Measurements from ENCODE around the gene CGB3. TPM values are rescaled to one million over a fixed set of nuclear protein-coding genes. Genes with fewer than 3 reads are reported as not detected.

Gene CGB3
- total and polyA plus RNA-seq, 2 donors (not counting 1 experiment from before 2014, with no cell fraction given), result not detected

DNA sequence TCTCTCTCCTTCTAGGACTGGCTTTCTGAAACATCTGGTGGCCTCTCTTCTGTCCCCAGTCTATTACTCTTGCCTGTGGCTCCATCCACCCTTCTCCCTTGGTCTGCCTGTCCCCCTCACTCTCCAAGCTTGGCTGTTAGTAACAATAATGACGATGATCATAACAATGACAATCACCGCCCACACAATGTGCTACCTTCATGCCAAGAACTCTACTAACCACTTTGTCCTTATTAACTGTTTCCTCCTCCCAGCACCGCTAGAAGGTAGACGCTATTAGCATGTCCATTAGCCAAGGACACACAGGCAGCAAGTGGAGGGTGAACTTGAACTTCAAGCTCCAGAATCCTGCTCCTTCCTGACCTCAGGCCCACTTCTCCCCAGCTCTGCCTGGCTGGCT lies 33.7 kb downstream of the CGB3 start:
- no peak overlapping the region for H2AFZ ChIP-seq (ENCODE audit: low read length)
- H3K27me3 ChIP-seq (ENCODE audit: control insufficient read depth, insufficient read depth, low read length), result no peaks in the 10 kb centered on the region
- H3K4me2 ChIP-seq (ENCODE audit: extremely low read depth, insufficient read depth, low read length), result peak overlapping the region; percentile 1
- peaks cover 48% of the 10 kb centered on the region for H3K79me2 ChIP-seq (ENCODE audit: control insufficient read depth, insufficient read depth, low read length)
- H3K4me3 ChIP-seq (replicated peaks in 1 of 4; ENCODE audit: control extremely low read depth in 1 of 4, insufficient read depth in 1 of 4, low read depth in 3 of 4, low read length in 4 of 4), result no peak overlapping the region
- no peak overlapping the region for H3K9ac ChIP-seq (ENCODE audit: insufficient read depth, low read length)
- TF ChIP-seq EZH2 (IDR thresholded peaks at IDR 0.05; ENCODE audit: low read length, missing control alignments), result no peak
- TF ChIP-seq, protein P1, sequence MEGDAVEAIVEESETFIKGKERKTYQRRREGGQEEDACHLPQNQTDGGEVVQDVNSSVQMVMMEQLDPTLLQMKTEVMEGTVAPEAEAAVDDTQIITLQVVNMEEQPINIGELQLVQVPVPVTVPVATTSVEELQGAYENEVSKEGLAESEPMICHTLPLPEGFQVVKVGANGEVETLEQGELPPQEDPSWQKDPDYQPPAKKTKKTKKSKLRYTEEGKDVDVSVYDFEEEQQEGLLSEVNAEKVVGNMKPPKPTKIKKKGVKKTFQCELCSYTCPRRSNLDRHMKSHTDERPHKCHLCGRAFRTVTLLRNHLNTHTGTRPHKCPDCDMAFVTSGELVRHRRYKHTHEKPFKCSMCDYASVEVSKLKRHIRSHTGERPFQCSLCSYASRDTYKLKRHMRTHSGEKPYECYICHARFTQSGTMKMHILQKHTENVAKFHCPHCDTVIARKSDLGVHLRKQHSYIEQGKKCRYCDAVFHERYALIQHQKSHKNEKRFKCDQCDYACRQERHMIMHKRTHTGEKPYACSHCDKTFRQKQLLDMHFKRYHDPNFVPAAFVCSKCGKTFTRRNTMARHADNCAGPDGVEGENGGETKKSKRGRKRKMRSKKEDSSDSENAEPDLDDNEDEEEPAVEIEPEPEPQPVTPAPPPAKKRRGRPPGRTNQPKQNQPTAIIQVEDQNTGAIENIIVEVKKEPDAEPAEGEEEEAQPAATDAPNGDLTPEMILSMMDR (conservative IDR thresholded peaks at IDR 0.05 in 1 of 2, IDR thresholded peaks at IDR 0.05 in 1 of 2; ENCODE audit: low read depth in 1 of 2, low read length in 2 of 2), result no peak
- peaks cover 19% of the 10 kb centered on the region for H3K4me1 ChIP-seq (ENCODE audit: control insufficient read depth, extremely low read depth, insufficient read depth, low read length)
- DNase-seq (ENCODE audit: low read depth in 2 of 2), result no peak
- H3K9me3 ChIP-seq (ENCODE audit: control insufficient read depth, insufficient read depth, low read depth, low read length), result no peaks in the 10 kb centered on the region
- peaks cover 14% of the 10 kb centered on the region for H3K36me3 ChIP-seq (ENCODE audit: control insufficient read depth, insufficient read depth, low read length)
- H3K27ac ChIP-seq (ENCODE audit: insufficient read depth, low read length), result no peak overlapping the region
- no peaks in the 10 kb centered on the region for H4K20me1 ChIP-seq (ENCODE audit: control insufficient read depth, extremely low read depth, insufficient read depth, low read length)

DNA sequence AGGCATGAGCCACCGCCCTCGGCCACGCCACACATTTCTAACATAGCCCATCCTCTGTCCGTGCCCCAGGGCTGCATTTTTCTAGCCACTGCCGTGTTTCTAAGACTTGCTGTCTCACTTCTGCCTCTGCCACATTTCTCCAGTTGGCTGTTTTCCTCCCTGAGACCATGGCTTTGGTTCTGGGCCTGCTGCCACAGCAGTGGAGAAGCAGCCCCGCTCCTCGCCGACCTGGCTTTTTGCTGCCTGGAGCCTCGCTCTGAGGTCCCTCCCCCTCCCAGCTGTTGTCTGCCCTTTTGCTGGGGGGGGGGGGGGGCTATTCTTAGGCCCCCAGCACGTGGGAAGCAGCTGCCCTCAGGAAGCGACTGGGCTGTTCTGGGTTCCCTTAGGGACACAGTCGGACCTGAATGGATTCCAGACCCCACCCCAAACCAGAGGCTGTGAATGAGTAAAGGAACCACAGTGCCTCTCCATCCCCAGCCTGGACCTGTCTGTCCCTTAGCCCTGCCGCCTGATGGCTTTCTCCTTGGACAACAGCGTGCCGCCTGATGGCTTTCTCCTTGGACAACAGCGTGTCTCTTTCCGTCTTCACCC lies 34.3 kb downstream of the CGB3 start:
- Histone ChIP-seq H3K4me1 (ENCODE audit: control insufficient read depth, extremely low read depth, insufficient read depth, low read length) (peaks cover 14% of the 10 kb centered on the region), H3K9ac (ENCODE audit: insufficient read depth, low read length) (no peak overlapping the region), H3K27me3 (ENCODE audit: control insufficient read depth, insufficient read depth, low read length) (no peaks in the 10 kb centered on the region), H3K4me3 (replicated peaks in 1 of 4; ENCODE audit: control extremely low read depth in 1 of 4, insufficient read depth in 1 of 4, low read depth in 3 of 4, low read length in 4 of 4) (peak overlapping the region in 1 of 4 experiments; percentile 20), H3K36me3 (ENCODE audit: control insufficient read depth, insufficient read depth, low read length) (peaks cover 17% of the 10 kb centered on the region), H3K4me2 (ENCODE audit: extremely low read depth, insufficient read depth, low read length) (no peak overlapping the region), H3K9me3 (ENCODE audit: control insufficient read depth, insufficient read depth, low read depth, low read length) (no peaks in the 10 kb centered on the region), H3K27ac (ENCODE audit: insufficient read depth, low read length) (no peak overlapping the region), H3K79me2 (ENCODE audit: control insufficient read depth, insufficient read depth, low read length) (peaks cover 42% of the 10 kb centered on the region), H4K20me1 (ENCODE audit: control insufficient read depth, extremely low read depth, insufficient read depth, low read length) (no peaks in the 10 kb centered on the region), H2AFZ (ENCODE audit: low read length) (no peak overlapping the region)
- DNase-seq (ENCODE audit: low read depth in 2 of 2), result no peak
- TF ChIP-seq, protein P1 (conservative IDR thresholded peaks at IDR 0.05 in 1 of 2, IDR thresholded peaks at IDR 0.05 in 1 of 2; ENCODE audit: low read depth in 1 of 2, low read length in 2 of 2), result no peak
- TF ChIP-seq EZH2 (IDR thresholded peaks at IDR 0.05; ENCODE audit: low read length, missing control alignments), result no peak

DNA sequence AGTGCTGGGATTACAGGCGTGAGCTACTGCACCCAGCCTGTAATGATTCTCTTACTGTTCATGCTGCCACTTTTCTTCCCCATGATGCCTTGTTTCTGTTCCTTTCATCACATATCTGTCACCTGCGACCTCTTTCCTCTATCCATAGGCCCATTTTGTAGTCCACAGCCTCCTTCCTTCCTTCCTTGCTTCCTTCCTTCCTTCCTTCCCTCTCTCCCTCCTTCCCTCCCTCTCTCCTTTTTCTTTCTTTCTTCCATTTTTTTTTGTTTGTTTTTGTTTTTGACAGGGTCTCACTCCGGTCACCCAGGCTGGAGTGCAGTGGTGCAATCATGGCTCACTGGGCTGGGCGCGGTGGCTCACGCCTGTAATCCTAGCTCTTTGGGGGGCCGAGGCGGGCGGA lies 35.3 kb downstream of the CGB3 start:
- TF ChIP-seq EZH2 (IDR thresholded peaks at IDR 0.05; ENCODE audit: low read length, missing control alignments), result no peak
- TF ChIP-seq, protein P1 (conservative IDR thresholded peaks at IDR 0.05 in 1 of 2, IDR thresholded peaks at IDR 0.05 in 1 of 2; ENCODE audit: low read depth in 1 of 2, low read length in 2 of 2), result no peak
- Histone ChIP-seq H3K79me2 (ENCODE audit: control insufficient read depth, insufficient read depth, low read length) (peaks cover 32% of the 10 kb centered on the region), H3K9ac (ENCODE audit: insufficient read depth, low read length) (no peak overlapping the region), H3K27ac (ENCODE audit: insufficient read depth, low read length) (no peak overlapping the region), H3K4me2 (ENCODE audit: extremely low read depth, insufficient read depth, low read length) (no peak overlapping the region), H3K4me1 (ENCODE audit: control insufficient read depth, extremely low read depth, insufficient read depth, low read length) (peaks cover 14% of the 10 kb centered on the region), H4K20me1 (ENCODE audit: control insufficient read depth, extremely low read depth, insufficient read depth, low read length) (no peaks in the 10 kb centered on the region), H3K4me3 (replicated peaks in 1 of 4; ENCODE audit: control extremely low read depth in 1 of 4, insufficient read depth in 1 of 4, low read depth in 3 of 4, low read length in 4 of 4) (no peak overlapping the region), H2AFZ (ENCODE audit: low read length) (no peak overlapping the region), H3K36me3 (ENCODE audit: control insufficient read depth, insufficient read depth, low read length) (peaks cover 19% of the 10 kb centered on the region), H3K27me3 (ENCODE audit: control insufficient read depth, insufficient read depth, low read length) (no peaks in the 10 kb centered on the region), H3K9me3 (ENCODE audit: control insufficient read depth, insufficient read depth, low read depth, low read length) (no peaks in the 10 kb centered on the region)
- no peak for DNase-seq (ENCODE audit: low read depth in 2 of 2)
